LHCN-M2 (cell line): ENCODE results near the gene PRKCE. TPM values are rescaled to one million over a fixed set of nuclear protein-coding genes. Genes with fewer than 3 reads are reported as not detected.

Experiments
- DNase-seq: peaks from one replicate; pipeline ENCODE4 v3.0.0-alpha.2; 2012; ENCODE audit warnings: low read depth
- total RNA-seq: library from RNA; depleted of rRNA; stranded (reverse); fragments of >200 nt; gene quantifications from 2 replicates; pipeline ENCODE4 v1.2.3, GENCODE V29; 2014

The PRKCE gene
- total RNA-seq, 1 experiment from 2014 or later, result 6.0 TPM

DNA sequence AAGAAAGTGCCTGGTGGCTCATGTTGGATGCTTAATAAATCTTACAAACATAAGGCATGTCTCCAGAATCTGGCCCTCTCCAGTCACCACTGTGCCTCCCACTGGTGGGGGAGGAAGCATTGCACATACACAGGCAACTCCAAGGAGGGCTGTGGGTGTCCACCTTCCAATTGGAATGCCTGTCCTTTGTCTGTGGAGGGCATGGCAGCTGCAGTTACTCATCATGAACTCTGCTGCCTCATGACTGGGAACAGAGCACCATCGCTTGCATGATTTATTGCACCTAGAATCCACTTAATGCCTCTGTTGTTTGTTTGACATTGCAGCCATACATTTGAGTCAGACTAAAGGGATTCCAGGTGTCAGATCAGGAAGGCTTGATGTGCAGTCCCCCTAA lies 278.9 kb downstream of the PRKCE start:
- peak; percentile 91 for DNase-seq

DNA sequence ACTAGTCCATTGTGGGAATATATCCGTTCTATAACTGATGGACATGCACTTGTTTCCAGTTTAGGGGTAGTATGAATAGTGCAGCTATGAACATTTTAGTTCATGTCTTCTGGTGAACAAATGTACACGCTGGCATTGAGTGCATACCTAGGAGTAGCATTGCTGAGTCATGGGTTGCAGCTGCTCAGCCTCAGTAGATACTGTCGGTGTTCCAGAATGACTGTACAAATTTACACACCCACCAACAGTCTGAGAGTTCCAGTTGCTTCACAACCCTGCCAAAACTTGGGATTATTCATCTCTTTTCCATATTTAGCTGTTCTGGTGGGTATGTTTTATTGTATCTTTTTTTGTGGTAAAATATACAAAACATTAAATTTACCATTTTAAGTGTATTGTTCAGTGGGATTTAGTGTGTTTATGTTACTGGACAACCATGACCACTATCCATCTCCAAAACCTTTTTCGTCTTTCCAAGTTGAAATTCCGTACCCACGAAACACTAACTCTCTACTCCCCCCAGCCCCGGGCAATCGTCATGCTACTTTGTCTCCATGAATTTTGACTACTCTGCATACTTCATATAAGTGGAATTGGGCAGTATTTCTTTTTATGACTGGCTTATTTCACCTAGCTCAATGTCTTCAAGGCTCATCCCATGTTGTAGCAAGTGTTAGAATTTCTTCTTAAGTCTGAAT lies 281.0 kb downstream of the PRKCE start:
- peak; percentile 88 for DNase-seq

DNA sequence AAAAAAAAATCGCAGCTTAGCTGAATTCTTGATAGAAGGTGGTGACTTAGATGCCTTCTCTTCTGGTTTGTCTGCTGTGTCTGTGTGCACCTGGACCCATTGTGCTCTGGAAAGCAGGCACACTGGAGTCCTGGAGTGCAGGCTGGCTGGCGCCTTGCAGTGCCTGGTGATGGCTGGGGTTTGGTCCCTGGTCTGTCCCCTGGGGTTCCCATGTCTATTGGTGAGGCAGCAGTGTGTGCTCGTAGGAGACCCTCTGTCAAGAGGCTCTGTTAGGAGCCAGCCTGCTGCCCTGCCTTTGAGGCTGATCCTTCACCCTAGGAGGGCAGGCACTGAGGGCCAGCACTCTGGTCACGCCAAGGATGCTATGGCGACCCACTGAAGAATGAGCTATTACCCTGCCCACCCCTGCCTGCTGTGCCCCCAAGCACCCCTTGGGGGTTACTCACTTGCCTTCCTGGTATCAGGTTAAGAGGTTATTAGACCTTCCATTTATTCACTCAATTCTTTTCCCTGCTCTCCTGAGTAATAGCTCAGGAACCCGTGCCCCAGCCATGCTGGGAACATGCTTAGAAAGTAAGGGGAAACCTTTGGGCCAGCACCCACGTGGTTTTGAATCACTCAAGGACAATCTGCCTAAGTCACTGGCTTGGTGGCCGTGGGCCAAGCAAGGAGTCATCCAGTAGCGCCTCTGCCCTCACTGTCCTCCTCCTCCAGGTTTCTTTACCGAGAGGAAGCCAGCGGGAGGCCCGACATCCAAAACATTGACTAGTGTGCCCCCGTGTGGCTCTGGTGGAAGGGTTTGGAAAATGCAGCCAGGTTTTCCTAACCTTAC lies 284.5 kb downstream of the PRKCE start:
- DNase-seq, result peak; percentile 98

DNA sequence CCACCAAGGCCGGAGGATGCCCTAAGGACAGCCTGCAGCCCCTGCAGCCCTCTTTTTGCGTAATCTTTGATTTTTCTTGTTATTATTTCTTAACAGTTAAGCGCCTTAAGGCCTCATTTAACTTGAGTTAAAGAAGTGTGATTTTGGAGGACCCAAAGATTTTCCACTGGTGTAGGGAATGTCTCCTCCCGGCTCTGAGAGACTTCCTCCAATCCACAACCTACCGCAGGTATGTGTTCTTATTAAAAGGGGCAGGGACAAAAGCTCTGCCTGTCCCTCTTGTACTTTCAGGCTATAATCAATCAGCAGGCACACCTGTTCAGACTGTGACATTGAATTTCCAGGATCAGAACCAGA lies 285.1 kb downstream of the PRKCE start:
- no peak for DNase-seq

DNA sequence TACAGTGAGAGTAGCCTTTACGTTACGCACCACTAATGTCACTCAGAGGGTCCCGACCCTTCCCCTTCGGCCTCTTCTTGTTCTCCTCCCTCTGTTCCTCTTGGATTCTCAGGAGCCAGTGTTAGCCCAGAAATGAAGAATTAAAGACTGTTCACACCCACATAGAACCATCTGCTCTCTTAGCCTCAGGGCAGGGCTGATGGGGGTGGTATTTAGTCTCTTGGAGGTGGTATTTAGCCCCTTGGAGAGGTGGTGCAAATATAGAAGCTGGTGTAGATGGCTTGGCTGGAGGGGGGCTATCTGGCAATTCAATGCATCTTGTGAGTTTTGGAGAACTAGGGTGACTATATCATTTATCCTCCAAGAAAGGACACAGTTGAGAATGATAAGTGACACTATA lies 286.5 kb downstream of the PRKCE start:
- DNase-seq, result no peak

DNA sequence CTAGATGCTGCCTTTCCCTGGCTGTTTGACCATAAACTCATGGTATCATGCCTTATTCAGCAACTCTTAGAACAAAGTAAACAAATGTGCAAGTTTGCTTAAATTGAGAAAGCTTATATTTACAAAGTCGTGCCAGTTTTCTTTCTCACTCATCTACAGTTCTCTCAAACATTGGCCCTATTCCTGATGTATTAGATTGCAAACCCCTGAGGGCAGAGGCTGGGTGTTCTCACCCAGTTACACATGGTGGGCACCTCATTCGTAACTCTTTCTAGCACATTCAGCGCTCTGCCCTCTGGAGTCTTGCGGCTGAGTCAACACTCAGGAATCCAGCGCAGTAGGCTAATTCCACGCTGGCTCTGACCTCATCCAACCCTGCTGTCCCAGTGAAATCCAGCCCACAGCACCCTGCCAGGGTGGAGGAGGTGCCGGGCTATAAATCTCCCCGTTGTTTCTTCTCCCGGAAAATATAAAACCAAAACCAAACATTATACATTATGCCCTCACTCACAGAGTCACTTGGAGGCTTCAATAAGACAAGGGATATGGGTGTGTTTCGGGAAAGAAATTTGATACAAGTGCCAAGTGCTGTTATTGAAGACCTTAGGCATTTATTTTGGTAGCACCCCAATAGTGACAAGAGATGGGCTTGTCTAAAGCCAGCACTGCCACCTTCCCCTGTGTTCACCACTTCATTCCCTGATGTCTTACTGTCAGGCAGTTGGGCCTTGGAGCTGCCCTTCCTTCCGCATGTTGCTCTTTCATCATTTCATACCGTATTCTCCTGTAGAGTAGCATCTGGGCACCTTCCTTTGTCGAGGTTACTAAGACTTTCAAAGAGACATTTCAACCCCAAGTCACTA lies 287.4 kb downstream of the PRKCE start:
- DNase-seq, result peak; percentile 96

DNA sequence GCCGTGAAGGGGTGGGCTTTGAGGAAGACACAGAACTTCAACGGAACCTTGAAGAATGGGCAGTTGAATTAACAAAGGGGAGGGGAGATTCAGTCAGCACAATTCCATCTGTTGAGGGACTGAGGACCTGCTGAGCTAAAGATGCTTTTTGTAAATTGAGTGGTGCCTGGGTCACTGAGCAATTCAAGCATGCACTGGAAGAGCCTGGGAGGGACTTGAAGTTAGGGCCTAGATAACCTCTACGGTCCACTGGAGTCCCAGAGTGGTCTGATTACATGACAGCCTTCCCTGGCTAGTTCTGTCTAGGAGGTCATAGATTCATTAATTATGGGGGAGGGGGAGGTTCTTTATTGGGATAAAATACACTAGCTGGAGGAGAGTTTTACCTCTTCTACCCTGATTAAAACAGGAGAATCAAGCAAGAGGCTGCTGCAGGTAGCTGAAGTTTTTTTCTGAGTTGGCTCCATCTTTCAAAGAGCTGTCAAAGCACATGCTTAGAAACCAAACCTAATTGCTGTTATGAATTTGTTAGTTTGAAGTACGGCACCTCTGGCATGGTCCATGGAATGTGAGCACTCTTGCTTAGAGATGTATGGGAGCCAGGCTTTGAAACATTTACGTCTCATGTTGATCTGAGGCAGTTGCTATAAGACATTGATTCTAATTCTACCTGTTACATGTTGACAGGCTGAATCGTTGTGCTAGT lies 290.2 kb downstream of the PRKCE start:
- DNase-seq, result no peak

DNA sequence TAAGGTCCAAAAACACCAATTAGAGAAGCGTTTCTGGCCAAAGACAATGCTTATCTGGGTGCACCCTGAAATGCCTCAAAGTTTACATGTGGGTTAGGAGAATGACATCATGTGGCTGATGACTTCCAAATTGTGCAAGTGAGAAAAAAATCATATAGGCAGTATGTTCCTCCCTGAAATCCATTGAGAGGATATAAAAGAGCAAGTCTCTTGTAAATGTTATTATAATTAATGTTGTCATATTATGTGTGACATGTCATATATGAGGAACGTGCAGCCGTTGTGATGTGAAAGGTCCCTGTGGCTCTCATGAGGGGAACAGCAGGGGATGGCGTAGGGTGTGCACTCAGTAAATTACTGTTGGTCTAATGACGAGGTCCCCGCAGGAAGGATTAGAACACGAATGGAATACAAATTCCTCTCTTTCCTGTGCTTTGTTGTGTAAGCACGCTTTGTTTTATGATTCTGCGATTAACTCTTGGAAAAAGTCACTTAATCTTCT lies 290.8 kb downstream of the PRKCE start:
- no peak for DNase-seq

DNA sequence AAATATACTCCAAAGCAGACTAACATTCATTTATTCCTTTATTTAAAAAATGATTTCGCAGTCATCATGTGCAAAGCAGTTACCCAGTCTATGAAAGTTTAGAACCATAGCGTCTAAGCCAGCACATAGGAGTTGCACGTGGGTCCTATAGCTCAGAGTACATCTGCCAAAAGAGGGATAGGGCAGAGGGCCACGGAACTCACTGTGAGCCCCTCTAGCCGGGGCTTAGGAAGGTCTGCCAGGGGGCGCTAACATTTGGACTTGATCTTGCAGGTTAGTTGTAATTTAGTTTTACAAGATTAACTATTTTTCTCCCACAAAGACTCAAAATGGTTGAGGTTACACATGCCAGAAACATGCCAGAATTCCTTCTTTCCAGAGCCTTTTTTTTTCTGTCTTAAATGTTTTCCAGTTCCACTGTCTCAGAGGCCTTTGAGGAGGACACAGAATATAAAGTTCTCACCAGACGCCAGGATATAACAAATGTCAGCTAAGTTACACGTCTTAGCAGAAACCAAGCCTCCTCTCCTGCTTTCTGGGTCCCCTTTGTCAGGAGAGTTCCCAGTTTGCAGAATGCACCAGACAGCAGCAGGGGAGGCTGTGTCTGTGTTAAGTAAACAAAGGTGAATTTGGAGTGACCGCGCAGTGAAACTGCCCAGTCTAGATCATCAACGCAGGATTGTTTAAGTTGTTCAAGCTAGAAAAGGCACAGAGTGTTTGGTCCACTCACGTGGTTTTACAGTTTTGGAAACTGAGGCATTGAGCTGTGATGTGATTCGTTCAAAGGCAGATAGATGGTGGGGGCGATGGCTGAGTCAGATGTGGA lies 292.0 kb downstream of the PRKCE start:
- DNase-seq, result no peak

DNA sequence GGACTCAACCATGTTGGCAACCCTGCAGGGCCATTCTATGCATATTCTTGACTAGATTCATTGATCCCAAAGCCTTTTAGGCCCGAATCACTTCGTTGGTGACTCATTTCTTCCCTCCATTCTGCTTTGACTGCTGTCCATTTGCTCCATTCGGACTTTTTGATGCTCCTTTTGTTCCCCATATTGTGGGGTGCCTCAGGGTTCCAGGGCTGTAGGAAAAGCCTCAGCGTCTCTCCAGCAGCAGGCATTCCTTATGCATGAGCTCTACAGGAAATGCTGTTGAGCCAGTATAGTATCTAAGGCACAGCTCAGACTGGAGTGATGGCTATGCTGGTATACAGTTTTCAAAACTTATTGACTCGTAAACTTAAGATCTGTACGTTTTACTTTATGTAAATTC lies 292.6 kb downstream of the PRKCE start:
- peak; percentile 31 for DNase-seq

DNA sequence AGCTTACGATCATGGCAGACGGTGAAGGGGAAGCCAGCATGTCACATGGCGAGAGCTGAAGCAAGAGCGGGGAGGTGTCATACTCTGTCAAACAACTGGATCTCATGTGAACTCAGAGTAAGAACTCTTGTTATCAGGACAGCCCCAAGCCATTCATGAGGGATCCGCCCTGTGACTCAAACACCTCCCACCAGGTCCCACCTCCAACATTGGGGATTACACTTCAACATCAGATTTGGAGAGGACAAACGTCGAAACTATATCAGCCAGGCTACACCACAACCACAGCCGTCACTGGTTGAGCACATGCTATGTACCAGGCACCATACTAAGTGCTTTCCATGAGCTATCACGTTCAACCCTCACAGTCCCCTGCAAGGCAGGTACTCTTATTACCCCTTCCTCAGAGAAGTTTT lies 293.8 kb downstream of the PRKCE start:
- DNase-seq, result no peak

DNA sequence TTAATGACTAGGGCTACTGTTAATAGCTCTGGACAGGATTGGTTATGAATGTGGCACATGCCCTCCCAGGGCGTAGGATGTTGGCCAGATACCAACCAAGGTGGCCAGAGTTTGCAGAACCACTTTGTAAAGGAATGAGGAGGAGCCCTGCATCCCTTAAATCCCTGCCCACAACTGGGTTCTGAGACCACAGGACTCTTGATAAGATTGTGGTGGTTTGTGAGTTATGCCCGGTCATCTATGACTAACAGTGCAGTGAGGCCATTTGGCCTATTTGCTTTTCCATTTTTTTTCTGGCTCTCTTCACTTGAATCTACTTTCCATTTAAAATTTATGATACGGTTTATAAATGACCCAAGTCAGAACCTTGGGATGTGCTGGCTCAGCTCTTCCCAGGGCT lies 294.5 kb downstream of the PRKCE start:
- DNase-seq, result peak; percentile 86

DNA sequence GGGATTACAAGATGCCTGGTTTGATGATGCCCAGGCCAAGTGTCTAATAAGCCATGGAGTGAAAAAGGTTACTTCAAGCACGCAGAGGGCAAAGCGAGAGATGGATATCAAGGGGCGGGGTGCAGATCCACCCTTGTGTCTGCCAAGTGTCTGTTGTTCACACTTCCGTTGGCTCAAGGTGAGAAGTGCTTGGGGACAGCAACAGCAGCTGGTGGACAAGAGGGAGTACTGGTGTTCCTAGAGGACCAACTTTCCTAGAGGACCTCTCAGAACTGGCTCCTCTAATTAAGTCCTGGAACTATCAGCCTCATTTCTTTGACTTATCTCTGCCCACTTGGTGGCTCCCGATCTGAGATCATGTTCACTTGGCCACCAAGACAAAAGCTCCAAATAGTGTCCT lies 299.1 kb downstream of the PRKCE start:
- DNase-seq, result no peak

DNA sequence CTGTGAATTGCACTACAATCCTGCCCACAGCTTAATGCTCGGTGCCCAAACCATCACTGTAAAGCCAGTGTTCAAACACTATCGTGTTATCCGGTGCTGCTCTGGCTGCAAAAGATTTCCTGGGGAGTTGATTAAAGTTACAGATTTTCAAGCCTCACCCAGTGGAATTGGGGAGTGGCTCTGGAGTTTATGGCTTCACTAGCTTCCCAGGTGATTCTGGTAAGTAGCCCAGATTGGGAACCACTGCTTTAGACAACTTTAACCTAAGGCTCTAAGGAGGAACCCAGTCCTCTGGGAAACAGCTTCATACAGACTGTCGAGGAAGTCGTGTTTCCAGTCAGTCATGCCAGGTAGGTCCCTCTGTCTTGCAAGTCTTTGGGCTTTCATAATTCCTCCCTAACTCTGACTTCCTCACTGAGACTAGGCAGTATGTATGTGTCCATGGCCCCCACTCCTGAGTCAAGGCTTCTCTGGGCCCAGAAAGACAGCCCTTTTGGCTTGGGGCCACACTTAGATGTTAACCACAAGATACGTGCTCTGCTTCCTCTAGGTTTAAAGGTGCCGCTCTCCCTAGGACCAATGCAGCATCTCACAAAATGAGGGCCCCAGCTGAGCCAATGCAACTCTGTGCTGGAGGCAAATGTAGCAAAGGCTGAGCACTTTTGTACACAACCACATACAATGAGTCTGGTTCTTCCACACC lies 299.7 kb downstream of the PRKCE start:
- no peak for DNase-seq

DNA sequence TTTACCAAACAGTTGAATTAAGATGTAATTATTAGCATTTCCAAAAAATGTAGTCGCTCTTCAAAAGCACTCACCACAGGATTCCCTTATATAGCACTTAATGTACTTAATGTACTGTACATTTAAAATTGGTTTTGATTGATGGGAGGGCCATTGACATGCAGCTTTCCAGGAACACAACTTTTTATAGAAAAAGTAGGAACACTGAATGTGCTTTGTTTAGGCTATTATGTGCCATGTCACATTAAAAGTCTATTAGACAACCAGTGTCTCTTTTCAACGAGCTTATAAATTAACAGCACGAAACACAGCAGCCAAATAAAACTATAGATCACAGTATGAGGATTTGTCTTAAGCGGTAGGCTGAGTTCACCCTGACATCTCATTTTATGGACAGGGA lies 301.1 kb downstream of the PRKCE start:
- no peak for DNase-seq

DNA sequence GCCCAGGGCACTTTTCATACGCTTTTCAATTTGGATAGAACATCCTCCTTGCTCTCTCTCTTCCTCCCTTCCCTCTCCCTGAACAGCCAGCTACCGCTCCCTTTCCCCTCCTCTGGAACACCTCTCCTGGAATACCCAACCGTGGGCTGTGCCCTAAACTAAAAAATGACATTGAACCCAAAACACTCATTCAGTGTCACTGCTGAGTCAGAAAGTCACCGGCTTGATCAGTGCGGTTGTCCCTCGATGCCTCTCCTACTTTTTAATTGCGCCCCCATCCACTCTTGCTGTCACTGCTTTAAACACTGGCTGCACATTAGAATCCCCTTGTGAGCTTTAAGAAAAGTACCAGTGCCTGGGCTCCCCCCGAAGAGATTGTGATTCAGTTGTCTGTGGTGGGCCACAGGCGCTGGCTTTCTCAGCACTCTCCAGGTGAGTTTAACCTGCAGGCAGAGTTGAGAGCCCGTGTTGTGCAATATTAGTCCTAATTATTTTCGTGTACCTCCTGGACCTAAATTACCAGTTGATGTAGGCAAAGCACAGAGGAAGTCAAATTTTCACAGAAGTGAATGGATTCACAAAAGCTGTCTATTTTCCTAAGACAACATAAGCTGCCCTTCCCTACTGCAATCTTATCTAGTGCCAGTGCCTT lies 302.0 kb downstream of the PRKCE start:
- DNase-seq, result no peak

DNA sequence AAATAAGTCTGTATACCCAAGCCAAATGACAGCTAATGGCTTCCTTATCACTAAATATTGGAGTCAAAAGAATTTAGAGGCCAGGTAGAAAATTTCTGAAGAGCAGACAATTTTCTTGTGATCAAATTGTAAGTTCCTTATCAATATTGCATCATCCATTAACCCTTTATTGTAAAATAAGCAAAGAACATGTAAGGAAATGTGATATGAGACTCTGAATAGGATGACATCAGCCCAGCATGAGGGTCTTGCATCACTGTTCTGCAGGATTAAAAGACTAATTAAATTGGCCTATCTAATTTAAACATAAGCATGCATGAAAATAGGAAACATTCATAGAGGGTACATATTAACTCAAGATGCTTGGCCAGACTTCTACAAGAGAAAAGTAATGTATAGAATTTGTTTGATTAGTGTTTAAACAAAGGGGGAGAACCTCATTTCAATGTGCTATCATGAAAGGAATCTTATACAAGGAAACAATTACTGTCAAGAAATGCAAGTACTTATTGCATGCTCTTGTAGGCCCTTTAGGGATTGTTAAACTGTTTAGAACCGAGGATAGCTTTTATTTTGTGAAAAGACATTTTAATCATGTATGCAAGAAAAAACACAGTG lies 302.9 kb downstream of the PRKCE start:
- no peak for DNase-seq

DNA sequence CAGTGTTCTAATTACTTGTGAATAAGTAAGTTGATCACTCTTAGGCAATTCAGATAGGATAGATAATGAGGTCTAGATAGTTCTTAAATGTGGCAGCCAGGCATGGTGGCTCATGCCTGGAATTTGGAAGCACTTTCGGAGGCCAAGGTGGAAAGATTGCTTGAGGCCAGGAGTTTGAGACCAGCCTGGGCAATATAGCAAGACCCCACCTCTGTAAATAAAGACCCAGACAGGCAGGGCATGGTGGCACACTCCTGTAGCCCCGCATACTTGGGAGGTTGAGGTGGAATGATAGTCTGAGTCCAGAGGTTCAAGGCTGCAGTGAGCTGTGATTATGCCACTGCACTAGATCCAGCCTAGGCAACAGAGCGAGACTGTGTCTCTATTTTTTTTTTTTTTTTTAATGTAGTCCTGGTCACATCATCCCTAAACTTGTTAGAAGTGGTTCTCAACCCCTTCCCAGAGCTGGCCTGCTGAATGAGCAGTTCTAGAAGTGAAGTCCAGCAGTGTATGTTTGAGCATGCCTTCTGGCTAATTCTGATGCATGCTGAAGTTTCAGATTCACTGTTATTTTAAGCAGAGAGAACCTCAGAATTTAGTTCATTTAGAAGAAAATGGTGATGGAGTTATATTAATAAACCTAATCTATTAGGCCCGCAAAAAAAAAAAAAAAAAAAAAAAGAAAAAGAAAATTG lies 306.2 kb downstream of the PRKCE start:
- no peak for DNase-seq
